Measurements from ENCODE around the gene ALPL.

GRCh38 chr1:21565285-21565684 is 56.1 kb downstream of the ALPL start:
- TF ChIP-seq, protein P1, sequence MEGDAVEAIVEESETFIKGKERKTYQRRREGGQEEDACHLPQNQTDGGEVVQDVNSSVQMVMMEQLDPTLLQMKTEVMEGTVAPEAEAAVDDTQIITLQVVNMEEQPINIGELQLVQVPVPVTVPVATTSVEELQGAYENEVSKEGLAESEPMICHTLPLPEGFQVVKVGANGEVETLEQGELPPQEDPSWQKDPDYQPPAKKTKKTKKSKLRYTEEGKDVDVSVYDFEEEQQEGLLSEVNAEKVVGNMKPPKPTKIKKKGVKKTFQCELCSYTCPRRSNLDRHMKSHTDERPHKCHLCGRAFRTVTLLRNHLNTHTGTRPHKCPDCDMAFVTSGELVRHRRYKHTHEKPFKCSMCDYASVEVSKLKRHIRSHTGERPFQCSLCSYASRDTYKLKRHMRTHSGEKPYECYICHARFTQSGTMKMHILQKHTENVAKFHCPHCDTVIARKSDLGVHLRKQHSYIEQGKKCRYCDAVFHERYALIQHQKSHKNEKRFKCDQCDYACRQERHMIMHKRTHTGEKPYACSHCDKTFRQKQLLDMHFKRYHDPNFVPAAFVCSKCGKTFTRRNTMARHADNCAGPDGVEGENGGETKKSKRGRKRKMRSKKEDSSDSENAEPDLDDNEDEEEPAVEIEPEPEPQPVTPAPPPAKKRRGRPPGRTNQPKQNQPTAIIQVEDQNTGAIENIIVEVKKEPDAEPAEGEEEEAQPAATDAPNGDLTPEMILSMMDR (conservative IDR thresholded peaks at IDR 0.05 in 1 of 2, IDR thresholded peaks at IDR 0.05 in 1 of 2; ENCODE audit: low read depth in 1 of 2, low read length in 2 of 2), result no peak
- TF ChIP-seq EZH2 (IDR thresholded peaks at IDR 0.05; ENCODE audit: low read length, missing control alignments), result no peak

Measured in fibroblast of lung (primary cell).